H1 (cell line): ENCODE measurements around the gene TMUB2. TPM values are rescaled to one million over a fixed set of nuclear protein-coding genes. Genes with fewer than 3 reads are reported as not detected.

Source experiments
- CTCF ChIA-PET: fragments of 300-600 bp; sonication (Branson Sonifier 250); formaldehyde crosslinking; loops from one replicate; lab custom pipeline; 2021; ENCODE audit not compliant: partially characterized antibody; lab: Charles Lee
- POLR2A ChIA-PET: fragments of 300-600 bp; sonication (Branson Sonifier 250); formaldehyde crosslinking; loops from one replicate; lab custom pipeline; 2021; ENCODE audit warnings: inconsistent platforms; ENCODE audit not compliant: partially characterized antibody; lab: Charles Lee
- DNase-seq, 2 experiments: peaks; one replicate each; pipeline versions ENCODE4 v3.0.0 to v3.0.0-alpha.2; 2010 to 2022; ENCODE audit warnings: low spot score in 2 of 2, low read depth in 1 of 2, mixed read lengths in 1 of 2
- FAIRE-seq: peaks from 2 replicates; lab custom pipeline; 2011; peaks lifted over from hg19 to GRCh38; lab: Jason Lieb, UNC
- H2AFZ ChIP-seq: 2 replicates; pipeline ENCODE4 v1.8.1; 2012; ENCODE audit warnings: low read length, inconsistent platforms
- H2AK5ac ChIP-seq: 2 replicates; pipeline ENCODE4 v1.6.1; 2013; ENCODE audit warnings: low read depth, low read length
- H2BK120ac ChIP-seq: replicated peaks from 2 replicates; pipeline ENCODE3; 2013; ENCODE audit warnings: low read depth, low read length, inconsistent platforms
- H2BK12ac ChIP-seq: 2 replicates; pipeline ENCODE4 v1.6.1; 2013; ENCODE audit warnings: low read depth, low read length
- H2BK15ac ChIP-seq: 2 replicates; pipeline ENCODE4 v1.6.1; 2013; ENCODE audit warnings: low read length
- H2BK20ac ChIP-seq: 2 replicates; pipeline ENCODE4 v1.6.1; 2013; ENCODE audit warnings: low read length
- H2BK5ac ChIP-seq: 2 replicates; pipeline ENCODE4 v1.6.1; 2013; ENCODE audit warnings: low read depth, low read length
- H3K14ac ChIP-seq: 2 replicates; pipeline ENCODE4 v1.6.1; 2013; ENCODE audit warnings: inconsistent platforms; ENCODE audit not compliant: insufficient read length
- H3K18ac ChIP-seq: 2 replicates; pipeline ENCODE4 v1.6.1; 2013; ENCODE audit warnings: low read length; ENCODE audit errors: extremely low read depth
- H3K23ac ChIP-seq: 2 replicates; pipeline ENCODE4 v1.6.1; 2013; ENCODE audit warnings: inconsistent platforms; ENCODE audit not compliant: insufficient read length
- H3K23me2 ChIP-seq: 2 replicates; pipeline ENCODE4 v1.6.1; 2013; ENCODE audit warnings: low read depth, low read length
- H3K27ac ChIP-seq: 2 replicates; pipeline ENCODE4 v1.6.1; 2011; ENCODE audit warnings: low read depth, low read length, inconsistent platforms
- H3K27me3 ChIP-seq, 4 experiments: replicated peaks in 1 of 4; 1 replicate in 1 of 4; 2 replicates in 3 of 4; pipeline versions ENCODE4 v1.6.1 to v1.8.1; 2011 to 2013; ENCODE audit warnings: low read length in 3 of 4, mild to moderate bottlenecking in 3 of 4, inconsistent platforms in 2 of 4, mixed read lengths in 2 of 4, moderate library complexity in 1 of 4; ENCODE audit not compliant: control insufficient read depth in 3 of 4, insufficient read depth in 3 of 4; ENCODE audit errors: extremely low read depth in 1 of 4
- H3K36me3 ChIP-seq, 4 experiments: 2 replicates each; pipeline versions ENCODE4 v1.6.1 to v1.8.1; 2011 to 2013; ENCODE audit warnings: mild to moderate bottlenecking in 4 of 4, low read length in 3 of 4, moderate library complexity in 2 of 4, control low read depth in 1 of 4, inconsistent platforms in 1 of 4; ENCODE audit not compliant: insufficient read depth in 4 of 4, control insufficient read depth in 2 of 4
- H3K4ac ChIP-seq: replicated peaks from 2 replicates; pipeline ENCODE3; 2013; ENCODE audit warnings: low read length, low read depth, mixed read lengths, inconsistent platforms; ENCODE audit not compliant: insufficient read length
- H3K4me1 ChIP-seq, 4 experiments: replicated peaks in 1 of 4; 1 replicate in 1 of 4; 2 replicates in 3 of 4; pipeline versions ENCODE4 v1.6.1 to v1.8.1; 2011 to 2013; ENCODE audit warnings: low read length in 3 of 4, inconsistent platforms in 2 of 4, mixed read lengths in 1 of 4; ENCODE audit not compliant: insufficient read depth in 4 of 4, control insufficient read depth in 3 of 4
- H3K4me2 ChIP-seq, 2 experiments: 2 replicates each; pipeline versions ENCODE4 v1.6.1 to v1.8.1; 2011 to 2013; ENCODE audit warnings: low read depth in 2 of 2, low read length in 2 of 2, control low read depth in 1 of 2, inconsistent platforms in 1 of 2, mild to moderate bottlenecking in 1 of 2; ENCODE audit not compliant: insufficient read depth in 1 of 2
- H3K4me3 ChIP-seq, 4 experiments: fragments of 200-600, 300-600 bp in 1 of 4; sonication (generic), shearing (Covaris generic), sonication (Bioruptor Twin) in 1 of 4; 2 replicates each; pipeline versions ENCODE4 v1.5.1 to v1.8.1; 2011 to 2016; ENCODE audit warnings: low read length in 4 of 4, low read depth in 3 of 4, control low read depth in 2 of 4, inconsistent platforms in 2 of 4, mild to moderate bottlenecking in 2 of 4, mixed read lengths in 1 of 4, moderate library complexity in 1 of 4; ENCODE audit not compliant: insufficient read depth in 2 of 4; ENCODE audit errors: extremely low read depth in 1 of 4
- H3K56ac ChIP-seq: replicated peaks from 2 replicates; pipeline ENCODE3; 2013; ENCODE audit warnings: low read depth, mild to moderate bottlenecking, mixed read lengths, low read length, inconsistent platforms; ENCODE audit not compliant: insufficient read length
- H3K79me1 ChIP-seq: 2 replicates; pipeline ENCODE4 v1.6.1; 2013; ENCODE audit warnings: low read depth, low read length, control low read depth
- H3K79me2 ChIP-seq, 2 experiments: 2 replicates each; pipeline versions ENCODE4 v1.6.1 to v1.8.1; 2012 to 2013; ENCODE audit warnings: low read length in 2 of 2, mild to moderate bottlenecking in 2 of 2, inconsistent platforms in 1 of 2; ENCODE audit not compliant: insufficient read depth in 2 of 2, control insufficient read depth in 1 of 2
- H3K9ac ChIP-seq, 4 experiments: replicated peaks in 1 of 4; 1 replicate in 1 of 4; 2 replicates in 3 of 4; pipeline versions ENCODE4 v1.6.1 to v1.8.1; 2011 to 2013; ENCODE audit warnings: low read depth in 3 of 4, low read length in 3 of 4, control low read depth in 2 of 4, mild to moderate bottlenecking in 2 of 4, moderate library complexity in 2 of 4, inconsistent platforms in 1 of 4; ENCODE audit errors: extremely low read depth in 1 of 4
- H3K9me3 ChIP-seq, 2 experiments: 2 replicates each; pipeline versions ENCODE4 v1.6.1 to v1.8.1; 2012 to 2013; ENCODE audit warnings: mild to moderate bottlenecking in 2 of 2, moderate library complexity in 2 of 2, control low read depth in 1 of 2, inconsistent platforms in 1 of 2, low read depth in 1 of 2, low read length in 1 of 2, mixed read lengths in 1 of 2; ENCODE audit not compliant: insufficient read depth in 2 of 2
- H4K20me1 ChIP-seq, 2 experiments: replicated peaks in 1 of 2; 2 replicates each; pipeline versions ENCODE3 to v1.8.1; 2011 to 2013; ENCODE audit warnings: inconsistent platforms in 2 of 2, low read length in 2 of 2, mild to moderate bottlenecking in 1 of 2; ENCODE audit not compliant: insufficient read depth in 2 of 2, control insufficient read depth in 1 of 2
- H4K5ac ChIP-seq: 2 replicates; pipeline ENCODE4 v1.6.1; 2013; ENCODE audit warnings: low read length, low read depth, mixed read lengths, inconsistent platforms; ENCODE audit not compliant: insufficient read length
- H4K8ac ChIP-seq: 2 replicates; pipeline ENCODE4 v1.8.0; 2013; ENCODE audit warnings: mild to moderate bottlenecking, moderate library complexity, low read length, inconsistent platforms; ENCODE audit not compliant: insufficient read depth; ENCODE audit errors: extremely low read depth
- H4K91ac ChIP-seq: replicated peaks from 2 replicates; pipeline ENCODE3; 2013; ENCODE audit warnings: low read length, mixed read lengths, inconsistent platforms; ENCODE audit not compliant: insufficient read length
- BACH1 ChIP-seq: IDR thresholded peaks from 2 replicates; pipeline ENCODE4 v1.6.1; 2012; ENCODE audit warnings: low read length, improper control_type of control experiment
- CEBPB ChIP-seq: IDR thresholded peaks from 2 replicates; pipeline ENCODE4 v1.6.1; 2012; ENCODE audit warnings: low read depth, low read length
- EP300 ChIP-seq, 2 experiments: IDR thresholded peaks; 1 replicate in 1 of 2; 2 replicates in 1 of 2; pipeline ENCODE4 v1.6.1; 2011 to 2012; ENCODE audit warnings: low read depth in 2 of 2, low read length in 2 of 2, mild to moderate bottlenecking in 2 of 2, borderline replicate concordance in 1 of 2, inconsistent platforms in 1 of 2, moderate library complexity in 1 of 2
- EZH2 ChIP-seq: fragments of 200-600 bp; sonication (generic); IDR thresholded peaks from 2 replicates; pipeline ENCODE4 v1.7.1; 2012; ENCODE audit warnings: low read depth, mild to moderate bottlenecking, moderate library complexity, low read length, inconsistent platforms; ENCODE audit not compliant: severe bottlenecking
- POU5F1 ChIP-seq: IDR thresholded peaks from 2 replicates; pipeline ENCODE4 v1.6.1; 2011; ENCODE audit warnings: low read depth, mild to moderate bottlenecking, low read length, moderate library complexity
- RAD21 ChIP-seq, 2 experiments: IDR thresholded peaks in 1 of 2; conservative IDR thresholded peaks in 1 of 2; 2 replicates each; pipeline ENCODE4 v1.6.1; 2011; ENCODE audit warnings: low read depth in 2 of 2, low read length in 2 of 2, improper control_type of control experiment in 1 of 2, inconsistent platforms in 1 of 2, mild to moderate bottlenecking in 1 of 2, moderate library complexity in 1 of 2
- RNF2 ChIP-seq: fragments of 200-900, 300-1000 bp; sonication (generic); IDR thresholded peaks from 2 replicates; pipeline ENCODE4 v1.7.1; 2016; ENCODE audit warnings: borderline replicate concordance, low read depth, mild to moderate bottlenecking, antibody characterized with exemption, low read length; ENCODE audit not compliant: poor library complexity, severe bottlenecking; ENCODE audit errors: missing control alignments
- SP4 ChIP-seq: IDR thresholded peaks from 2 replicates; pipeline ENCODE4 v1.6.1; 2012; ENCODE audit warnings: low read length, inconsistent platforms
- TCF12 ChIP-seq: IDR thresholded peaks from 2 replicates; pipeline ENCODE4 v1.6.1; 2011; ENCODE audit warnings: low read depth, mild to moderate bottlenecking, low read length
- TEAD4 ChIP-seq: IDR thresholded peaks from 2 replicates; pipeline ENCODE4 v1.6.1; 2012; ENCODE audit warnings: low read depth, low read length, inconsistent platforms, mixed read lengths
- WGBS, 2 experiments: shearing (Covaris generic) in 1 of 2; methylation state at CpG; one replicate each; pipeline versions ENCODE4 v1.1.6 to v1.1.7; 2013 to 2015; ENCODE audit warnings: low lambda C conversion rate in 2 of 2, mixed read lengths in 2 of 2, inconsistent platforms in 1 of 2, low coverage in 1 of 2, missing lambda C conversion rate in 1 of 2; ENCODE audit not compliant: insufficient replicate concordance in 2 of 2, insufficient coverage in 1 of 2, insufficient read length in 1 of 2; ENCODE audit errors: extremely low coverage in 1 of 2, missing lambda C conversion rate in 1 of 2; 5-methylcytosine and 5-hydroxymethylcytosine counted together
- polyA plus RNA-seq, 7 experiments: library from polyadenylated mRNA; depleted of rRNA in 3 of 7; stranded (reverse) in 5 of 7; unstranded in 2 of 7; fragments of >200 nt in 5 of 7; fragments of 200-250 nt in 2 of 7; gene quantifications; 1 replicate in 5 of 7; 2 replicates in 1 of 7; 4 replicates in 1 of 7; pipeline versions ENCODE4 v1.2.1 to v1.2.3, GENCODE V29; 2011 to 2013; ENCODE audit warnings: missing spikeins in 2 of 7, mixed read lengths in 2 of 7
- total RNA-seq: library from RNA; stranded (reverse); fragmentation: NEBNext Ultra II Directional; extraction: Animal tissue kit (Norgen Biotek cat#: 25700); gene quantifications from 2 replicates; pipeline ENCODE4 v1.2.1, GENCODE V29; 2021

TMUB2 gene
- total and polyA plus RNA-seq, 2 of the 8 experiments (the other 6 are each of a cell fraction or from before 2014, with no cell fraction given): 18.5 to 30.5 TPM

DNA sequence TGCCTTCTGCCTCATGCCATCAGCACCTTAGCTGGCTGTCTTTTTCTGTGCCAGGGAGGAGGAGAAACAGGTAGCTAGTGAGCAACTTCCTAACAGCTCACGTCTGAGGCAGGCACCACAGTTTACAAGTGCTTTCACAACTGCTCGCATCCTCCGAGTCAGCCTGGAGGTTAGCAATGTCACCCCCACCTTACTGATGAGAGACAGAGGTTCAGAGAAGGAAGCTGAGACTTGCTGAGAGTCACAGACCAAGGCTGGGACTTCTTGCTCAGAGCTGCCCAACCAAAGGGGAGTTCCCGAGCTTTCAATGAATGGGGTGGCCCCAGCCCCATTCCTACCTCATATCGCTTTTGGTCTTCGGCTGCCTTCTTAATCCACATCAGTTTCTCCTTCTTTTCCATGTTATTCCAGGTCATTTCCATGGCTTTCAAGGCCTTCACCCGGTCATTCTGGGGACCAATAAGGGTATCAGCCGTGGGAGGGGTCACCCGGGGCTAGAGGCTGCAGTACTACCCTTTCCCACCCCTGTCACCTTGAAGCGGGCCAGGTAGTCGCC, 23.1 kb downstream of the TMUB2 start:
- H3K9ac ChIP-seq: 0 out of 7 replicates have a peak overlapping the region, but pooled peaks of 1 of the 4 experiments have one; percentile 13
- CTCF ChIA-PET: interaction anchor here (0.5 to 12.7 kb wide), 43 partner anchors 8 to 509 kb away, joined by 3 to 158 read pairs (median 6); partner anchors contain the start of genes GRN, RUNDC3A, SLC25A39 and SLC4A1

More for the DNA sequence above, 23.1 kb downstream of the TMUB2 start:
- Histone ChIP-seq H3K27ac (no peak overlapping the region; the same call in 1 of the 2 replicates), H3K18ac (no peak overlapping the region), H3K14ac (no peak overlapping the region), H4K5ac (no peak overlapping the region), H2AFZ (no peak overlapping the region), H2BK12ac (no peak overlapping the region), H2BK5ac (no peak overlapping the region), H2AK5ac (no peak overlapping the region), H2BK20ac (no peak overlapping the region), H3K4me2 (no peak overlapping the region), H3K79me1 (no peaks in the 10 kb centered on the region; the same call in none of the 2 replicates), H3K23ac (no peak overlapping the region), H3K23me2 (no peaks in the 10 kb centered on the region), H4K20me1 (peaks cover 0 to 7% of the 10 kb centered on the region in 2 experiments), H3K4me1 (peaks cover 0 to 11% (median 3%) of the 10 kb centered on the region in 4 experiments; a peak in 5 of 7 replicates), H3K9me3 (no peaks in the 10 kb centered on the region), H3K79me2 (no peaks in the 10 kb centered on the region), H3K56ac (no peak overlapping the region), H4K91ac (no peak overlapping the region), H3K4me3 (no peak overlapping the region), H3K4ac (no peak overlapping the region), H2BK120ac (no peak overlapping the region), H3K27me3 (no peaks in the 10 kb centered on the region), H3K36me3 (peaks cover 27 to 61% (median 43%) of the 10 kb centered on the region in 4 experiments), H2BK15ac (no peak overlapping the region), H4K8ac (no peak overlapping the region; the same call in 1 of the 2 replicates)
- no peak for TF ChIP-seq CEBPB
- no peak for TF ChIP-seq RNF2
- TF ChIP-seq POU5F1: no peak
- no peak for TF ChIP-seq SP4
- no peak for TF ChIP-seq EZH2
- TF ChIP-seq TEAD4: no peak
- no peak for TF ChIP-seq BACH1
- TF ChIP-seq TCF12: no peak
- TF ChIP-seq EP300 (IDR thresholded peaks at IDR 0.05; ENCODE audit: borderline replicate concordance in 1 of 2, low read depth in 2 of 2, low read length in 2 of 2): no peak
- no peak for TF ChIP-seq RAD21 (IDR thresholded peaks at IDR 0.05 in 1 of 2, conservative IDR thresholded peaks at IDR 0.05 in 1 of 2; ENCODE audit: low read depth in 2 of 2, low read length in 2 of 2)
- DNase-seq: no peak
- 76% methylated on average over 11 of the region's 11 CpGs; no CpG with 5 or more reads in 1 of the 2 experiments for WGBS, 2 experiments
- POLR2A ChIA-PET: interaction anchor here (0.5 to 10.4 kb wide), 16 partner anchors 9 to 152 kb away, joined by 3 to 135 read pairs (median 6); partner anchors contain the start of genes ATXN7L3, GRN, RUNDC3A and SLC25A39
- FAIRE-seq: no peak
